H9 (cell line): ENCODE data around the gene TSPAN5. TPM values are rescaled to one million over a fixed set of nuclear protein-coding genes. Genes with fewer than 3 reads are reported as not detected.

Experiments used
- DNase-seq: peaks from one replicate; pipeline ENCODE4 v3.0.0-alpha.2; 2017
- H2AFZ ChIP-seq: one replicate; pipeline ENCODE4 v1.6.1; 2013; ENCODE audit warnings: mild to moderate bottlenecking, low read length, control low read depth, moderate library complexity
- H2AK5ac ChIP-seq: 2 replicates; pipeline ENCODE4 v1.6.1; 2013; ENCODE audit warnings: low read length, control low read depth, mixed read lengths; ENCODE audit not compliant: insufficient read length
- H2BK120ac ChIP-seq: one replicate; pipeline ENCODE4 v1.6.1; 2013; ENCODE audit warnings: low read depth, mild to moderate bottlenecking, low read length, control low read depth, inconsistent platforms; ENCODE audit not compliant: poor library complexity, severe bottlenecking
- H2BK12ac ChIP-seq: 2 replicates; pipeline ENCODE4 v1.6.1; 2013; ENCODE audit warnings: low read length, control low read depth, mixed read lengths, low read depth; ENCODE audit not compliant: insufficient read length
- H2BK15ac ChIP-seq: 2 replicates; pipeline ENCODE4 v1.6.1; 2013; ENCODE audit warnings: low read depth, low read length, control low read depth
- H2BK20ac ChIP-seq: one replicate; pipeline ENCODE4 v1.6.1; 2013; ENCODE audit warnings: low read depth, mild to moderate bottlenecking, low read length, control low read depth, inconsistent platforms; ENCODE audit not compliant: poor library complexity, severe bottlenecking
- H2BK5ac ChIP-seq: 2 replicates; pipeline ENCODE4 v1.6.1; 2013; ENCODE audit warnings: low read length, control low read depth, mixed read lengths; ENCODE audit not compliant: insufficient read length
- H3K14ac ChIP-seq: 2 replicates; pipeline ENCODE4 v1.6.1; 2013; ENCODE audit warnings: low read length, control low read depth; ENCODE audit not compliant: insufficient read depth
- H3K18ac ChIP-seq: 2 replicates; pipeline ENCODE4 v1.6.1; 2013; ENCODE audit warnings: low read depth, mild to moderate bottlenecking, mixed read lengths, low read length, control low read depth; ENCODE audit not compliant: insufficient read length
- H3K23ac ChIP-seq: 2 replicates; pipeline ENCODE4 v1.6.1; 2013; ENCODE audit warnings: low read length, control low read depth, mixed read lengths, low read depth; ENCODE audit not compliant: insufficient read length
- H3K23me2 ChIP-seq: 2 replicates; pipeline ENCODE4 v1.6.1; 2013; ENCODE audit warnings: low read depth, mild to moderate bottlenecking, mixed read lengths, low read length, control low read depth; ENCODE audit not compliant: insufficient read length, poor library complexity, severe bottlenecking
- H3K27ac ChIP-seq: 2 replicates; pipeline ENCODE4 v1.5.1; 2013; ENCODE audit warnings: low read length, control low read depth, mixed read lengths, low read depth; ENCODE audit not compliant: insufficient read length
- H3K27me3 ChIP-seq: 2 replicates; pipeline ENCODE4 v1.6.1; 2013; ENCODE audit warnings: low read length, control low read depth, inconsistent platforms; ENCODE audit not compliant: insufficient read depth
- H3K4ac ChIP-seq: 2 replicates; pipeline ENCODE4 v1.6.1; 2013; ENCODE audit warnings: low read depth, mild to moderate bottlenecking, control low read depth, inconsistent platforms, low read length, moderate library complexity
- H3K4me1 ChIP-seq: 2 replicates; pipeline ENCODE4 v1.6.1; 2013; ENCODE audit warnings: low read length, control low read depth, inconsistent platforms; ENCODE audit not compliant: insufficient read depth
- H3K4me2 ChIP-seq: 2 replicates; pipeline ENCODE4 v1.6.1; 2013; ENCODE audit warnings: low read length, control low read depth, mixed read lengths; ENCODE audit not compliant: insufficient read length, insufficient read depth
- H3K56ac ChIP-seq: 2 replicates; pipeline ENCODE4 v1.6.1; 2013; ENCODE audit warnings: low read depth, mild to moderate bottlenecking, mixed read lengths, low read length, control low read depth; ENCODE audit not compliant: insufficient read length
- H3K79me1 ChIP-seq: 2 replicates; pipeline ENCODE4 v1.6.1; 2013; ENCODE audit warnings: low read depth, mild to moderate bottlenecking, moderate library complexity, low read length, control low read depth, inconsistent platforms; ENCODE audit not compliant: insufficient read depth, poor library complexity, severe bottlenecking
- H3K79me2 ChIP-seq: 2 replicates; pipeline ENCODE4 v1.6.1; 2013; ENCODE audit warnings: low read length, control low read depth, inconsistent platforms; ENCODE audit not compliant: insufficient read depth
- H3K9ac ChIP-seq: 2 replicates; pipeline ENCODE4 v1.6.1; 2013; ENCODE audit warnings: low read length, control low read depth, mixed read lengths; ENCODE audit not compliant: insufficient read length; ENCODE audit errors: extremely low read depth
- H3K9me3 ChIP-seq: one replicate; pipeline ENCODE4 v1.6.1; 2013; ENCODE audit warnings: low read depth, low read length, inconsistent platforms; ENCODE audit not compliant: control insufficient read depth
- H3T11ph ChIP-seq: one replicate; pipeline ENCODE4 v1.6.1; 2013; ENCODE audit warnings: mild to moderate bottlenecking, low read length, control low read depth, inconsistent platforms
- H4K20me1 ChIP-seq: one replicate; pipeline ENCODE4 v1.6.1; 2013; ENCODE audit not compliant: control insufficient read depth, insufficient read length, insufficient read depth
- H4K5ac ChIP-seq: 2 replicates; pipeline ENCODE4 v1.6.1; 2013; ENCODE audit warnings: low read depth, mild to moderate bottlenecking, mixed read lengths, low read length, control low read depth; ENCODE audit not compliant: insufficient read length
- H4K8ac ChIP-seq: replicated peaks from 2 replicates; pipeline ENCODE4 v1.6.1; 2013; ENCODE audit warnings: low read length, control low read depth, mixed read lengths, low read depth; ENCODE audit not compliant: insufficient read length
- H4K91ac ChIP-seq: 2 replicates; pipeline ENCODE4 v1.6.1; 2013; ENCODE audit warnings: low read depth, mild to moderate bottlenecking, moderate library complexity, mixed read lengths, low read length, control low read depth; ENCODE audit not compliant: insufficient read length
- H3K27ac Mint-ChIP-seq, 3 experiments: 2 replicates in 2 of 3; 3 replicates in 1 of 3; pipeline ENCODE4 v1.8.0; 2020 to 2021; ENCODE audit warnings: mixed read lengths in 3 of 3, mild to moderate bottlenecking in 1 of 3, moderate library complexity in 1 of 3
- H3K27me3 Mint-ChIP-seq: 2 replicates; pipeline ENCODE4 v1.8.0; 2021; ENCODE audit warnings: low read depth, mild to moderate bottlenecking, moderate library complexity, mixed read lengths
- H3K36me3 Mint-ChIP-seq, 3 experiments: 2 replicates in 2 of 3; 3 replicates in 1 of 3; pipeline ENCODE4 v1.8.0; 2020 to 2021; ENCODE audit warnings: low read depth in 3 of 3, mixed read lengths in 3 of 3; ENCODE audit not compliant: insufficient read depth in 1 of 3
- H3K4me1 Mint-ChIP-seq, 2 experiments: 2 replicates each; pipeline ENCODE4 v1.8.0; 2020; ENCODE audit warnings: mixed read lengths in 2 of 2
- H3K4me3 Mint-ChIP-seq, 2 experiments: 2 replicates in 1 of 2; 3 replicates in 1 of 2; pipeline ENCODE4 v1.8.0; 2020 to 2021; ENCODE audit warnings: mild to moderate bottlenecking in 2 of 2, mixed read lengths in 2 of 2, moderate library complexity in 1 of 2
- H3K9me3 Mint-ChIP-seq, 2 experiments: 2 replicates in 1 of 2; 3 replicates in 1 of 2; pipeline ENCODE4 v1.8.0; 2020; ENCODE audit warnings: mild to moderate bottlenecking in 2 of 2, mixed read lengths in 2 of 2, moderate library complexity in 1 of 2
- CTCF ChIP-seq: fragments of 200-600 bp; sonication (generic); conservative IDR thresholded peaks from 3 replicates; pipeline ENCODE4 v1.8.0; 2021; ENCODE audit warnings: antibody characterized with exemption, mild to moderate bottlenecking
- WGBS: extraction: QIAGEN DNeasy Blood & Tissue Kit; methylation state at CpG from one replicate; pipeline ENCODE4 v1.1.7; 2013; ENCODE audit warnings: missing lambda C conversion rate, low lambda C conversion rate, mixed read lengths; ENCODE audit not compliant: insufficient read length; ENCODE audit errors: extremely low coverage; 5-methylcytosine and 5-hydroxymethylcytosine counted together
- total RNA-seq: library from RNA; stranded (reverse); gene quantifications from 2 replicates; pipeline ENCODE4 v1.2.1, GENCODE V29; 2021

The TSPAN5 gene
- total RNA-seq, 1 experiment from 2014 or later: 7.0 TPM

GRCh38 chr4:98652996-98653395, 5.4 kb downstream of the TSPAN5 start:
- H3K18ac ChIP-seq: no peak overlapping the region
- H4K91ac ChIP-seq: no peak overlapping the region
- H3K9ac ChIP-seq: no peak overlapping the region
- no peak overlapping the region for H3K56ac ChIP-seq
- H3K4ac ChIP-seq: no peak overlapping the region
- no peak overlapping the region for H2BK15ac ChIP-seq
- Mint-ChIP-seq H3K27me3 (peaks cover 30% of the 10 kb centered on the region), H3K27ac (no peak overlapping the region), H3K4me1 (peaks cover 27 to 29% of the 10 kb centered on the region in 2 experiments), H3K9me3 (peaks cover 19 to 22% of the 10 kb centered on the region in 2 experiments), H3K4me3 (no peak overlapping the region), H3K36me3 (peaks cover 9 to 20% (median 20%) of the 10 kb centered on the region in 3 experiments)
- no peak overlapping the region for H2BK120ac ChIP-seq
- H2BK5ac ChIP-seq: no peak overlapping the region
- no peak overlapping the region for H3T11ph ChIP-seq
- DNase-seq: no peak
- no peaks in the 10 kb centered on the region; the same call in 1 of the 2 replicates for H3K4me1 ChIP-seq
- no peak overlapping the region for H2AFZ ChIP-seq
- H3K4me2 ChIP-seq: no peak overlapping the region
- no peaks in the 10 kb centered on the region for H4K20me1 ChIP-seq
- no peak overlapping the region for H2BK12ac ChIP-seq
- H3K79me2 ChIP-seq: no peaks in the 10 kb centered on the region; the same call in 1 of the 2 replicates
- H4K8ac ChIP-seq: no peak overlapping the region
- H4K5ac ChIP-seq: no peak overlapping the region
- no peak overlapping the region for H3K23ac ChIP-seq
- no peak for TF ChIP-seq CTCF
- no peaks in the 10 kb centered on the region for H3K79me1 ChIP-seq
- H3K14ac ChIP-seq: no peak overlapping the region
- H2AK5ac ChIP-seq: no peak overlapping the region
- no peak overlapping the region for H3K27ac ChIP-seq
- no peak overlapping the region for H2BK20ac ChIP-seq
- peaks cover 5% of the 10 kb centered on the region; the same call in 1 of the 2 replicates for H3K27me3 ChIP-seq
- WGBS: no CpG with 5 or more reads among the region's 3 CpGs
- H3K23me2 ChIP-seq: peaks cover 11% of the 10 kb centered on the region
- H3K9me3 ChIP-seq: no peaks in the 10 kb centered on the region
